ENCODE results near the gene TARP.

Gene TARP

GRCh38 chr7:38220452-38220851, 53.0 kb downstream of the TARP start:
- no peak overlapping the region for H3K4me3 ChIP-seq
- peaks cover 56% of the 10 kb centered on the region for H3K36me3 ChIP-seq
- DNase-seq = no peak
- H3K9me3 ChIP-seq (replicated peaks) = no peaks in the 10 kb centered on the region
- TF ChIP-seq CTCF (IDR thresholded peaks at IDR 0.05; ENCODE audit: borderline replicate concordance) = no peak
- intact Hi-C loops (cut with micrococcal nuclease) = loop anchor here (5.0 kb wide), 1 partner anchor 318 kb away; no protein-coding TSS in a partner anchor
- no peaks in the 10 kb centered on the region for H3K27me3 ChIP-seq (ENCODE audit: low read depth)
- H3K27ac ChIP-seq (replicated peaks) = no peak overlapping the region
- peaks cover 16% of the 10 kb centered on the region for H3K4me1 ChIP-seq

DNA sequence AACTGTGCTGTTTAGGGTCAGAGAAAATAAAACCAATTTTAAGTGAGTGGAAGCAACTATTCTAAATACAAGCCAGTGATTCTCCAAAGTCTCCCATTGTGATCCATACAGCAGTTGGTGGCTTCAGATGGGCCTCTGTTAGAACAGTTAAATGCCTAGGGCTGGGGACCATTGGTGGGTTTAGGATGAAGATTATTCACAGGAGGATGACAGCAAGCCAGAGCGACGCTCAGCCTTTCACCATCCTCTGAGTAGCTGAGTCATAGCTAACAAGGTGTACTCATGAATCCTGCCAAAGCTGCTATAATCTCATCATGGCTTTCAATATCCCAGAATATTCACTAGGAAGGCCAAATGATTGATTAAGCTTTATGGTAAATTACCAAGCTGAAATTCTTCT, 55.8 kb downstream of the TARP start:
- no peak for TF ChIP-seq CTCF (IDR thresholded peaks at IDR 0.05; ENCODE audit: borderline replicate concordance)

GRCh38 chr7:38215735-38216670, 57.4 kb downstream of the TARP start:
- intact Hi-C loops (cut with micrococcal nuclease) = no loop called here
- Histone ChIP-seq H3K27ac (replicated peaks) (peak overlapping the region; percentile 13), H3K36me3 (peaks cover 59% of the 10 kb centered on the region), H3K4me3 (no peak overlapping the region), H3K27me3 (ENCODE audit: low read depth) (no peaks in the 10 kb centered on the region), H3K4me1 (peaks cover 27% of the 10 kb centered on the region), H3K9me3 (replicated peaks) (no peaks in the 10 kb centered on the region)
- peak; percentile 95 for TF ChIP-seq CTCF (IDR thresholded peaks at IDR 0.05; ENCODE audit: borderline replicate concordance)
- peak; percentile 69 for DNase-seq

More for the DNA sequence above, 55.8 kb downstream of the TARP start:
- Histone ChIP-seq H3K4me1 (peaks cover 19% of the 10 kb centered on the region), H3K27ac (replicated peaks) (no peak overlapping the region), H3K36me3 (peaks cover 62% of the 10 kb centered on the region), H3K4me3 (no peak overlapping the region), H3K9me3 (replicated peaks) (no peaks in the 10 kb centered on the region), H3K27me3 (ENCODE audit: low read depth) (no peaks in the 10 kb centered on the region)
- no peak for DNase-seq
- intact Hi-C loops (cut with micrococcal nuclease) = no loop called here

- no peak for DNase-seq
- Histone ChIP-seq H3K4me1 (peaks cover 28% of the 10 kb centered on the region), H3K4me3 (no peak overlapping the region), H3K36me3 (peaks cover 56% of the 10 kb centered on the region), H3K27me3 (ENCODE audit: low read depth) (no peaks in the 10 kb centered on the region), H3K9me3 (replicated peaks) (no peaks in the 10 kb centered on the region), H3K27ac (replicated peaks) (no peak overlapping the region)
- no peak for TF ChIP-seq CTCF (IDR thresholded peaks at IDR 0.05; ENCODE audit: borderline replicate concordance)
- intact Hi-C loops (cut with micrococcal nuclease) = no loop called here
These were observed 58.3 kb downstream of the TARP start for GRCh38 chr7:38215115-38215514.

DNA sequence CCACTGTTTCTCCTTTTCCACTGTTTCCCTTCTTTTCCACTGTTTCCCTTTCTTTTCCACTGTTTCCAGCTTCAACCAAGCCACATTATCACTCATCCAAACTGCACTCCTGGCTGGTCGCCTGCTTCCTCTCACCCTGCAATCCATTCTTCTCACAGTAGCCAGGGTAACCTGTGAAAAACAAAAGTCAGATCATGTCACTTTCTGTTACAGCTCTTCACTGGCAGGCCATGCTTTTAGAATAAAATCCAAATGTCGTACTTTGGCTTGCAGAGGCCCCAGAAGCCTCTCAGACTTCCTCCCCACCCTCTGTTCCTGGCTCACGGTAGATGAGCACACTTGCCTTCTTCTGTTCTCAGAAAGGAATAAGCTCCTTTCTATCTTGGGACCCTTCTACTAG, 61.5 kb downstream of the TARP start:
- Histone ChIP-seq H3K4me3 (no peak overlapping the region), H3K4me1 (peaks cover 28% of the 10 kb centered on the region), H3K9me3 (replicated peaks) (no peaks in the 10 kb centered on the region), H3K27me3 (ENCODE audit: low read depth) (no peaks in the 10 kb centered on the region), H3K36me3 (peaks cover 43% of the 10 kb centered on the region), H3K27ac (replicated peaks) (peak overlapping the region; percentile 11)
- no peak for TF ChIP-seq CTCF (IDR thresholded peaks at IDR 0.05; ENCODE audit: borderline replicate concordance)
- DNase-seq = no peak
- intact Hi-C loops (cut with micrococcal nuclease) = no loop called here

Measured in left ventricle myocardium inferior (tissue), 1 donor.